H1 (cell line): ENCODE results near the gene TTC32.

ENCODE experiments used
- CTCF ChIP-seq, 3 experiments: IDR thresholded peaks; 1 replicate in 2 of 3; 2 replicates in 1 of 3; pipeline versions ENCODE4 v1.5.1 to v1.6.1; 2011; ENCODE audit warnings: low read length in 3 of 3, mild to moderate bottlenecking in 3 of 3, inconsistent platforms in 2 of 3, low read depth in 1 of 3, moderate library complexity in 1 of 3; ENCODE audit not compliant: insufficient read depth in 1 of 3; ENCODE audit errors: control extremely low read depth in 1 of 3
- GABPA ChIP-seq: IDR thresholded peaks from 2 replicates; pipeline ENCODE4 v1.6.1; 2011; ENCODE audit warnings: mild to moderate bottlenecking, low read length, moderate library complexity, borderline replicate concordance; ENCODE audit not compliant: insufficient read depth
- POLR2AphosphoS5 ChIP-seq: IDR thresholded peaks from 2 replicates; pipeline ENCODE4 v1.6.1; 2011; ENCODE audit warnings: low read depth, low read length

- TF ChIP-seq CTCF (IDR thresholded peaks at IDR 0.05; ENCODE audit: control extremely low read depth in 1 of 3, insufficient read depth in 1 of 3, low read depth in 1 of 3, low read length in 3 of 3) (no peak), POLR2AphosphoS5 (no peak), GABPA (no peak)
These were observed 52.8 kb downstream of the TTC32 start for GRCh38 chr2:19848952-19849351.
